Upper lobe of left lung (tissue), 4 donors: ENCODE data around the gene TMEM207.

ENCODE experiments used
- EP300 ChIP-seq, 4 donors: sonication (generic); formaldehyde crosslinking; IDR thresholded peaks; one replicate each; pipeline ENCODE4 v1.5.1; 2017; ENCODE audit warnings: antibody characterized with exemption in 4 of 4, control low read depth in 2 of 4
- POLR2A ChIP-seq, 4 donors: fragments of 450-650 bp; IDR thresholded peaks; one replicate each; pipeline ENCODE4 v1.5.1; 2016 to 2017; ENCODE audit warnings: antibody characterized with exemption in 4 of 4, mild to moderate bottlenecking in 2 of 4
- POLR2AphosphoS5 ChIP-seq, 2 donors: sonication (generic); formaldehyde crosslinking; IDR thresholded peaks; one replicate each; pipeline ENCODE4 v1.5.1; 2017; ENCODE audit warnings: antibody characterized with exemption in 2 of 2
- TF ChIP-seq, protein P1 (sequence below), 6 experiments: fragments of 450-650 bp in 4 of 6; fragments of 200-600 bp in 2 of 6; sonication (generic) in 2 of 6; IDR thresholded peaks; one replicate each; pipeline ENCODE4 v1.5.1; 2016 to 2019; ENCODE audit warnings: antibody characterized with exemption in 6 of 6

DNA sequence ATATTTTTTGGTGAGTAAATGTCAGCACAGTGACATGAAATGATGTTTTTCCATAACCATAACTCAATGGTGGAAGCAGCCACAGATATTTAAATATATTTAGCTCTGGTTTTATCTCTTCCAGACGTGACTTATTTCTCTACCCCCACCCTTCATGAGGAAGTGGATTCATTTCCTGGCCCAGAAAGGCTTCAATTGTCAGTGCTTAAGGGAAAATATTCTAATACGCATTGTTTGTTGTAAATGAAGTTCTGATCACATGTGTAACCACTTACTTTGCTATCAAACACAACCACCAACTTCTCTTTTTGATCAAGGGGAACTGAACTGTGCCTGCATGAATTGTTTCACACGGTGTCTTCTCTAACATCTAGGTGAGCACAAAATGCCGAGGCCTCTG is 47.7 kb downstream of the TMEM207 start:
- TF ChIP-seq EP300 (IDR thresholded peaks at IDR 0.05) (no peak), POLR2AphosphoS5 (IDR thresholded peaks at IDR 0.05) (no peak), POLR2A (IDR thresholded peaks at IDR 0.05) (no peak)
- TF ChIP-seq, protein P1, sequence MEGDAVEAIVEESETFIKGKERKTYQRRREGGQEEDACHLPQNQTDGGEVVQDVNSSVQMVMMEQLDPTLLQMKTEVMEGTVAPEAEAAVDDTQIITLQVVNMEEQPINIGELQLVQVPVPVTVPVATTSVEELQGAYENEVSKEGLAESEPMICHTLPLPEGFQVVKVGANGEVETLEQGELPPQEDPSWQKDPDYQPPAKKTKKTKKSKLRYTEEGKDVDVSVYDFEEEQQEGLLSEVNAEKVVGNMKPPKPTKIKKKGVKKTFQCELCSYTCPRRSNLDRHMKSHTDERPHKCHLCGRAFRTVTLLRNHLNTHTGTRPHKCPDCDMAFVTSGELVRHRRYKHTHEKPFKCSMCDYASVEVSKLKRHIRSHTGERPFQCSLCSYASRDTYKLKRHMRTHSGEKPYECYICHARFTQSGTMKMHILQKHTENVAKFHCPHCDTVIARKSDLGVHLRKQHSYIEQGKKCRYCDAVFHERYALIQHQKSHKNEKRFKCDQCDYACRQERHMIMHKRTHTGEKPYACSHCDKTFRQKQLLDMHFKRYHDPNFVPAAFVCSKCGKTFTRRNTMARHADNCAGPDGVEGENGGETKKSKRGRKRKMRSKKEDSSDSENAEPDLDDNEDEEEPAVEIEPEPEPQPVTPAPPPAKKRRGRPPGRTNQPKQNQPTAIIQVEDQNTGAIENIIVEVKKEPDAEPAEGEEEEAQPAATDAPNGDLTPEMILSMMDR (IDR thresholded peaks at IDR 0.05): no peak
